Measurements from ENCODE around the gene WFS1.

The WFS1 gene

DNA sequence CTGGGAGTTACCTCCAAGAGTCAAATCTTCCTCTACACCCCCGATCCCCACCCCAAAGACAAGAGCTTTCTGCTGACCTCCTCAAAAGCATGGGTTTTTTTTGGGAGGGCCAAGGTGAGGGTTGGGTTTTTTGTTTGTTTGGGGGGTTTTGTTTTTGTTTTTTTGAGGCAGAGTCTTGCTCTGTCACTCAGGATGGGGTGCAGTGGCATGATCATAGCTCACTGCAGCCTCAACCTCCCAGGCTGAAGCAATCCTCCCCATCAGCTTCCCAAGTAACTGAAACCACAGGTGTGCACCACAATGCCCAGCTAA is 18.7 kb upstream of the WFS1 start:
- H3K9me2 ChIP-seq (replicated peaks; ENCODE audit: insufficient read depth, low read length) = no peaks in the 10 kb centered on the region
- no peak overlapping the region for H3K27ac ChIP-seq (ENCODE audit: low read length)
- no peak overlapping the region for H2AFZ ChIP-seq (ENCODE audit: low read length)
- H3K4me3 ChIP-seq (ENCODE audit: low read length) = no peak overlapping the region
- no peaks in the 10 kb centered on the region for H3K79me2 ChIP-seq (ENCODE audit: low read length)
- DNase-seq = no peak
- H3K9me3 ChIP-seq (replicated peaks; ENCODE audit: insufficient read depth, low read length) = no peaks in the 10 kb centered on the region
- peaks cover 30% of the 10 kb centered on the region for H3K27me3 ChIP-seq (replicated peaks; ENCODE audit: insufficient read depth, low read length)
- TF ChIP-seq EZH2phosphoT487 (IDR thresholded peaks at IDR 0.05; ENCODE audit: low read length) (no peak), EZH2 (optimal IDR thresholded peaks at IDR 0.05; ENCODE audit: low read depth, low read length) (no peak)
- no peaks in the 10 kb centered on the region for H4K20me1 ChIP-seq (ENCODE audit: insufficient read depth, low read length)
- H3K4me2 ChIP-seq (ENCODE audit: low read depth, low read length) = no peak overlapping the region
- H3K4me1 ChIP-seq (ENCODE audit: low read length) = no peaks in the 10 kb centered on the region
- H3F3A ChIP-seq (ENCODE audit: insufficient read depth, low read length) = no peaks in the 10 kb centered on the region
- H3K36me3 ChIP-seq (replicated peaks; ENCODE audit: insufficient read depth, low read length) = no peaks in the 10 kb centered on the region
- H3K9ac ChIP-seq (ENCODE audit: low read length) = no peak overlapping the region

DNA sequence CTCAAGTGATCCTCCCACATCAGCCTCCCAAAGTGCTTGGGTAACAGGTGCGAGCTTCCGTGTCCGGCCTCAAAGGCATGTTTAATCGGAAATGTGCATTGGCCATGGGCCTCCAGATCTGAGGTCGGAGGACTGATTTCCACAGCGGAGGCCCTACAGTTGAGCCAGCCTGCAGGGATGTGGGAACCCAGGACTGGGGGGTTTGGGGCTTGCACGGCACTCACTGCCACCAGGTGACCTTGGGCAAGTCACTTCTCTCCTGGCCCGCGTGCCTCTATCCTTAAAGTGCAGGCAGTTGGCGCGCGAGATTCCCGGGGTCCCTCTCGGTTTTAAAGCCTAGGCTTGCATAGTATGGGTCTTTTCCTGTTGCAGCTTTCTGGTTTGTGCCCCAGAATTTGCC is 18.3 kb upstream of the WFS1 start:
- Histone ChIP-seq H3K79me2 (ENCODE audit: low read length) (no peaks in the 10 kb centered on the region), H3K27ac (ENCODE audit: low read length) (no peak overlapping the region), H2AFZ (ENCODE audit: low read length) (no peak overlapping the region), H3K4me3 (ENCODE audit: low read length) (no peak overlapping the region), H3K27me3 (replicated peaks; ENCODE audit: insufficient read depth, low read length) (peaks cover 30% of the 10 kb centered on the region), H3F3A (ENCODE audit: insufficient read depth, low read length) (no peaks in the 10 kb centered on the region), H3K9ac (ENCODE audit: low read length) (no peak overlapping the region), H4K20me1 (ENCODE audit: insufficient read depth, low read length) (no peaks in the 10 kb centered on the region), H3K4me2 (ENCODE audit: low read depth, low read length) (no peak overlapping the region), H3K36me3 (replicated peaks; ENCODE audit: insufficient read depth, low read length) (no peaks in the 10 kb centered on the region), H3K4me1 (ENCODE audit: low read length) (no peaks in the 10 kb centered on the region), H3K9me3 (replicated peaks; ENCODE audit: insufficient read depth, low read length) (no peaks in the 10 kb centered on the region), H3K9me2 (replicated peaks; ENCODE audit: insufficient read depth, low read length) (no peaks in the 10 kb centered on the region)
- no peak for TF ChIP-seq EZH2 (optimal IDR thresholded peaks at IDR 0.05; ENCODE audit: low read depth, low read length)
- no peak for DNase-seq

DNA sequence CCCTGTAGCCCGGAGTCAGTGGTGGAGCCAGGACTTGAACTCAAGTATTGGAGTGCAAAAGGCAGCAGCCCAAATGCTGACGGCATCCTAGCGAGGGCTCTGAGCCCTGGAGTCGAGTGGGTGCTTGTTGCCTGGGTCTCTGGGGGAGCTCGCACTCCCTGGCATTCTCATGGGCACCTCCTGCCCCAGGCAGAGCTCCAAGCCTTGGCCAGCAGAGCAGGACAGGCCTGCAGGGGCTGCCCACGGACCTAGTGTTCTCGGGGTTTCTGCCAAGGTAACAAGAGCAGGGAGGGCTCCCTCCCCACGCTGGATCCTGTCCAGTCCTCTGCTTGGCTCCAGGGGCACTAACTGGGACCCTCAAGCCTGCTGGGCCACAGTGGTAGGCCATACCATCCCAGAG is 17.6 kb upstream of the WFS1 start:
- no peak overlapping the region for H2AFZ ChIP-seq (ENCODE audit: low read length)
- no peaks in the 10 kb centered on the region for H3K9me3 ChIP-seq (replicated peaks; ENCODE audit: insufficient read depth, low read length)
- H3K27ac ChIP-seq (ENCODE audit: low read length) = no peak overlapping the region
- no peak for DNase-seq
- H3K4me2 ChIP-seq (ENCODE audit: low read depth, low read length) = no peak overlapping the region
- H3K9ac ChIP-seq (ENCODE audit: low read length) = no peak overlapping the region
- H3F3A ChIP-seq (ENCODE audit: insufficient read depth, low read length) = no peaks in the 10 kb centered on the region
- no peaks in the 10 kb centered on the region for H3K79me2 ChIP-seq (ENCODE audit: low read length)
- H3K9me2 ChIP-seq (replicated peaks; ENCODE audit: insufficient read depth, low read length) = no peaks in the 10 kb centered on the region
- H3K27me3 ChIP-seq (replicated peaks; ENCODE audit: insufficient read depth, low read length) = peaks cover 30% of the 10 kb centered on the region
- no peak for TF ChIP-seq CTCF (IDR thresholded peaks at IDR 0.05; ENCODE audit: low read length)
- no peak for TF ChIP-seq EZH2 (optimal IDR thresholded peaks at IDR 0.05; ENCODE audit: low read depth, low read length)
- no peak for TF ChIP-seq EZH2phosphoT487 (IDR thresholded peaks at IDR 0.05; ENCODE audit: low read length)
- H3K4me3 ChIP-seq (ENCODE audit: low read length) = no peak overlapping the region
- H3K36me3 ChIP-seq (replicated peaks; ENCODE audit: insufficient read depth, low read length) = no peaks in the 10 kb centered on the region
- no peaks in the 10 kb centered on the region for H4K20me1 ChIP-seq (ENCODE audit: insufficient read depth, low read length)
- no peaks in the 10 kb centered on the region for H3K4me1 ChIP-seq (ENCODE audit: low read length)

GRCh38 chr4:6253111-6253510 is 16.5 kb upstream of the WFS1 start:
- H3K27ac ChIP-seq (ENCODE audit: low read length) = no peak overlapping the region
- peaks cover 30% of the 10 kb centered on the region for H3K27me3 ChIP-seq (replicated peaks; ENCODE audit: insufficient read depth, low read length)
- no peak overlapping the region for H3K4me3 ChIP-seq (ENCODE audit: low read length)
- H2AFZ ChIP-seq (ENCODE audit: low read length) = no peak overlapping the region
- H3K4me1 ChIP-seq (ENCODE audit: low read length) = no peaks in the 10 kb centered on the region
- no peak for DNase-seq
- H3K36me3 ChIP-seq (replicated peaks; ENCODE audit: insufficient read depth, low read length) = no peaks in the 10 kb centered on the region
- H3K79me2 ChIP-seq (ENCODE audit: low read length) = no peaks in the 10 kb centered on the region
- H3K9me2 ChIP-seq (replicated peaks; ENCODE audit: insufficient read depth, low read length) = no peaks in the 10 kb centered on the region
- H3F3A ChIP-seq (ENCODE audit: insufficient read depth, low read length) = no peaks in the 10 kb centered on the region
- no peaks in the 10 kb centered on the region for H4K20me1 ChIP-seq (ENCODE audit: insufficient read depth, low read length)
- no peak for TF ChIP-seq EZH2 (optimal IDR thresholded peaks at IDR 0.05; ENCODE audit: low read depth, low read length)
- TF ChIP-seq CTCF (IDR thresholded peaks at IDR 0.05; ENCODE audit: low read length) = no peak
- no peak for TF ChIP-seq EZH2phosphoT487 (IDR thresholded peaks at IDR 0.05; ENCODE audit: low read length)
- no peaks in the 10 kb centered on the region for H3K9me3 ChIP-seq (replicated peaks; ENCODE audit: insufficient read depth, low read length)
- H3K9ac ChIP-seq (ENCODE audit: low read length) = no peak overlapping the region
- H3K4me2 ChIP-seq (ENCODE audit: low read depth, low read length) = no peak overlapping the region
